ENCODE measurements around the gene YWHAH.

- TF ChIP-seq, protein P1, sequence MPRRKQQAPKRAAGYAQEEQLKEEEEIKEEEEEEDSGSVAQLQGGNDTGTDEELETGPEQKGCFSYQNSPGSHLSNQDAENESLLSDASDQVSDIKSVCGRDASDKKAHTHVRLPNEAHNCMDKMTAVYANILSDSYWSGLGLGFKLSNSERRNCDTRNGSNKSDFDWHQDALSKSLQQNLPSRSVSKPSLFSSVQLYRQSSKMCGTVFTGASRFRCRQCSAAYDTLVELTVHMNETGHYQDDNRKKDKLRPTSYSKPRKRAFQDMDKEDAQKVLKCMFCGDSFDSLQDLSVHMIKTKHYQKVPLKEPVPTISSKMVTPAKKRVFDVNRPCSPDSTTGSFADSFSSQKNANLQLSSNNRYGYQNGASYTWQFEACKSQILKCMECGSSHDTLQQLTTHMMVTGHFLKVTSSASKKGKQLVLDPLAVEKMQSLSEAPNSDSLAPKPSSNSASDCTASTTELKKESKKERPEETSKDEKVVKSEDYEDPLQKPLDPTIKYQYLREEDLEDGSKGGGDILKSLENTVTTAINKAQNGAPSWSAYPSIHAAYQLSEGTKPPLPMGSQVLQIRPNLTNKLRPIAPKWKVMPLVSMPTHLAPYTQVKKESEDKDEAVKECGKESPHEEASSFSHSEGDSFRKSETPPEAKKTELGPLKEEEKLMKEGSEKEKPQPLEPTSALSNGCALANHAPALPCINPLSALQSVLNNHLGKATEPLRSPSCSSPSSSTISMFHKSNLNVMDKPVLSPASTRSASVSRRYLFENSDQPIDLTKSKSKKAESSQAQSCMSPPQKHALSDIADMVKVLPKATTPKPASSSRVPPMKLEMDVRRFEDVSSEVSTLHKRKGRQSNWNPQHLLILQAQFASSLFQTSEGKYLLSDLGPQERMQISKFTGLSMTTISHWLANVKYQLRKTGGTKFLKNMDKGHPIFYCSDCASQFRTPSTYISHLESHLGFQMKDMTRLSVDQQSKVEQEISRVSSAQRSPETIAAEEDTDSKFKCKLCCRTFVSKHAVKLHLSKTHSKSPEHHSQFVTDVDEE (CRISPR knock-in tag; IDR thresholded peaks at IDR 0.05) = no peak
- TF ChIP-seq, protein P2, sequence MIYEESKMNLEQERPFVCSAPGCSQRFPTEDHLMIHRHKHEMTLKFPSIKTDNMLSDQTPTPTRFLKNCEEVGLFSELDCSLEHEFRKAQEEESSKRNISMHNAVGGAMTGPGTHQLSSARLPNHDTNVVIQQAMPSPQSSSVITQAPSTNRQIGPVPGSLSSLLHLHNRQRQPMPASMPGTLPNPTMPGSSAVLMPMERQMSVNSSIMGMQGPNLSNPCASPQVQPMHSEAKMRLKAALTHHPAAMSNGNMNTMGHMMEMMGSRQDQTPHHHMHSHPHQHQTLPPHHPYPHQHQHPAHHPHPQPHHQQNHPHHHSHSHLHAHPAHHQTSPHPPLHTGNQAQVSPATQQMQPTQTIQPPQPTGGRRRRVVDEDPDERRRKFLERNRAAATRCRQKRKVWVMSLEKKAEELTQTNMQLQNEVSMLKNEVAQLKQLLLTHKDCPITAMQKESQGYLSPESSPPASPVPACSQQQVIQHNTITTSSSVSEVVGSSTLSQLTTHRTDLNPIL (CRISPR knock-in tag; IDR thresholded peaks at IDR 0.05; ENCODE audit: low read depth) = no peak
- TF ChIP-seq ARNTL (CRISPR knock-in tag; IDR thresholded peaks at IDR 0.05; ENCODE audit: borderline replicate concordance, low read depth) (no peak), ESRRG (CRISPR knock-in tag; IDR thresholded peaks at IDR 0.05) (no peak), ZNF70 (CRISPR knock-in tag; IDR thresholded peaks at IDR 0.05) (no peak), RARB (CRISPR knock-in tag; IDR thresholded peaks at IDR 0.05) (no peak), BACH2 (CRISPR knock-in tag; IDR thresholded peaks at IDR 0.05; ENCODE audit: borderline replicate concordance) (no peak)
Observed at GRCh38 chr22:31991102-31991839, 46.9 kb downstream of the YWHAH start.

Data from SK-N-SH treated with all-trans-retinoic acid at 6 μM for 48 hours (cell line).